ENCODE measurements around the gene CATSPERZ.
"Not testable (repeated sequence)": the region's sequence is repeated elsewhere in the genome, so short reads cannot be mapped to it uniquely, and the experiment has no call there.

The CATSPERZ gene

DNA sequence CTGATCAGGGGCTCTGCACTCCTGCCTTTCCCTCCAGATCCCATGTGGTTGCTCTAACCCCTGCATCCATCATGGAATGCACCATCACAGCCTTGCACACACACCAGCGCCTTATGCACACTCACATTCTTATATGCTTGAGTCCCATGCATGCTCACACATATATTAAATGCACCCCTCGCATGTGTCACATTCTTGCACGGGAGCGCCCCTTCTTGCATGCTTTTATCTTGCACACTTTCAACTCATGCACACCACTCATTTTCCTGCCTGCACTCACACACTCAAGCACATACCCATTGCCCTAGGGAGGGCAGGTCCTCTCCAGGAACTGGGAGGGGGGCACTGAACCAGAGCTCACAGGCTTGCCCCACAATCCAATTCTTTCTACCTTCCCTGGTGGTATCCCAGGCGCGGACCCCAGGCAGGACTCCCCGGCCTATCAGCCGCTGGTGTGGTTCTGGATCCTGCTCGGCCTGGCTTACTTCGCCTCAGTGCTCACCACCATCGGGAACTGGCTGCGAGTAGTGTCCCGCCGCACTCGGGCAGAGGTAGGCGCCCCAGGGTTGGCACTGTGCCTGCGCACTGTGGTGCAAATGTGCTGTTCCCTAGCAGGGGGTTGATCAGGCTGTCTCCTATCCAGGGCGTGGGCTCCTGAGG is 2.3 kb upstream of the CATSPERZ start:
- no peak for DNase-seq (ENCODE audit: extremely low read depth in 1 of 2, low read depth in 1 of 2)

DNA sequence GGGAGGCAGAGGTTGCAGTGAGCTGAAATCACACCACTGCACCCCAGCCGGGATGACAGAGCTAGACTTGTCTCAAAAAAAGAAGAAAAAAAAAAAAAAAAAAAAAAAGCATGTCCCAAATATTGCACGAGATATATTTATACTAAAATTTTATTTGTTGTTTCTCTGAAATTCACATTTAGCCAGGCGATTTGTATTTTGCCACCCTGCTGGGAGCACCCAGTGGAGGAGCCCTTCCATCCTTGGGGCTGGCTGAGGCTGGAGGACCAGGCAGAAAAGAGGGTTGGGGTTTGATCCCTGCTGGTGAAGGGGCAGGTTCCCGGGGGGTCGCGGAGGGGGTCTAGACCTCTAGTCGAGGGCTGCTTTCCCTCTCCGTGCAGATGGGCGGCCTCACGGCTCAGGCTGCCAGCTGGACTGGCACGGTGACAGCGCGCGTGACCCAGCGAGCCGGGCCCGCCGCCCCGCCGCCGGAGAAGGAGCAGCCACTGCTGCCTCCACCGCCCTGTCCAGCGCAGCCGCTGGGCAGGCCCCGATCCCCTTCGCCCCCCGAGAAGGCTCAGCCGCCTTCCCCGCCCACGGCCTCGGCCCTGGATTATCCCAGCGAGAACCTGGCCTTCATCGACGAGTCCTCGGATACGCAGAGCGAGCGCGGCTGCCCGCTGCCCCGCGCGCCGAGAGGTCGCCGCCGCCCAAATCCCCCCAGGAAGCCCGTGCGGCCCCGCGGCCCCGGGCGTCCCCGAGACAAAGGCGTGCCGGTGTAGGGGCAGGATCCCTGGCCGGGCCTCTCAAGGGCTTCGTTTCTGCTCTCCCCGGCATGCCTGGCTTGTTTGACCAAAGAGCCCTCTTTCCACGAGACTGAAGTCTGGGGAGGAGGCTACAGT is 952 bp upstream of the CATSPERZ start:
- no peak for DNase-seq (ENCODE audit: extremely low read depth in 1 of 2, low read depth in 1 of 2)

DNA sequence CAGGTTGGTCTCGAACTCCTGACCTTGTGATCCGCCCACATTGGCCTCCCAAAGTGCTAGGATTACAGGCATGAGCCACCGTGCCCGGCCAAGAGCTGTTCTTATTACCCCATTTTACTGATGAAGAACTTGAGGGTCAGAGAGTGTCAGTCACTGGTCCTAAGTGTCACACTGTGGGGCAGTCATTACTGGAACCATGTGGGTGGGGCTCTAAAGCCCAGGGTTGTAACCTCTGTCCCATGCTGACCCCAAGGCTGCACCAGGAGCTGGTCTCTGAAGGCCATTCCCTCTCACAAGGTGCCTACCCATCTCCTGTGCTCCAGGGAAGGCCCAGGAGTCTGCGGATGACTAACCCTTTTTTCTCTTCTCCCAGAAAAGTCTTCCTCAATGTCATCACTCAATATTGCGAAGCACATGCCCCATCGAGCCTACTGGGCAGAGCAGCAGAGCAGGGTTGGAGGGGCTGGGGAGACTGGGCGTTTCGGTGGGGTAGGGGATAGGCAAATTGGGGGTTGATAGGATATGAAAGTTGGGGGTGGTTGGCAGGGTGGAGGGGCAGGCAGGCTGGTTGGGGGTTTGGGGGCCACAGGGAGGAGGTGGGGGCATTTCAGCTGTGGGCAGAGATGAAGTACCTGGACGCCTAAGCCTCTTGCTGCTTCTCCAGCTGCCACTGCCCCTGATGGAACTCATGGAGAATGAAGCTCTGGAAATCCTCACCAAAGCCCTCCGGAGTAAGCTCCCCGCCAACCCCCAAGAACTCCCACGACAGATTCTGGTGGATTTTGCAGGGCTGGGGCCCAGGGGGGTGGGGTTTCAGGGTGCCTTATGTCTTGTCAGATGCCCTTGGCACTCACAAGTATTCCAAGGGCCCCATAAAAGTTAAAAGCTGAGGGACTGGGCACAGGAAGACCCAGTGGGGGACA is 3.2 kb downstream of the CATSPERZ start:
- no peak for DNase-seq (ENCODE audit: extremely low read depth in 1 of 2, low read depth in 1 of 2)

DNA sequence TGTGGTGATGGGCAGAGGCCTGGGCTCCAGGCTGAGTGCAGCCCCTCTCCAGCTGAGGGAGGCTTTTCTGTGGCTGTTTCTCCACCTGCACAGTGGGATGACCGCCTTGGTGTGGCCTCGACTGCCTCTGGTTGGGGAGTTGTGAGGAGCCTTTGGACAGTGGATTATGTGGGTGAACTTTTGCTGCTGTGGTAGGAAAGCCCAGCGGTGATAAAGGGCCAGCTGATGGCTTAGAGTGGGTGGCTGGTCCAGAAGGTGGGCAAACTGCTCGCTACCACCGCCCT is 3.8 kb downstream of the CATSPERZ start:
- no peak for DNase-seq (ENCODE audit: extremely low read depth in 1 of 2, low read depth in 1 of 2)

DNA sequence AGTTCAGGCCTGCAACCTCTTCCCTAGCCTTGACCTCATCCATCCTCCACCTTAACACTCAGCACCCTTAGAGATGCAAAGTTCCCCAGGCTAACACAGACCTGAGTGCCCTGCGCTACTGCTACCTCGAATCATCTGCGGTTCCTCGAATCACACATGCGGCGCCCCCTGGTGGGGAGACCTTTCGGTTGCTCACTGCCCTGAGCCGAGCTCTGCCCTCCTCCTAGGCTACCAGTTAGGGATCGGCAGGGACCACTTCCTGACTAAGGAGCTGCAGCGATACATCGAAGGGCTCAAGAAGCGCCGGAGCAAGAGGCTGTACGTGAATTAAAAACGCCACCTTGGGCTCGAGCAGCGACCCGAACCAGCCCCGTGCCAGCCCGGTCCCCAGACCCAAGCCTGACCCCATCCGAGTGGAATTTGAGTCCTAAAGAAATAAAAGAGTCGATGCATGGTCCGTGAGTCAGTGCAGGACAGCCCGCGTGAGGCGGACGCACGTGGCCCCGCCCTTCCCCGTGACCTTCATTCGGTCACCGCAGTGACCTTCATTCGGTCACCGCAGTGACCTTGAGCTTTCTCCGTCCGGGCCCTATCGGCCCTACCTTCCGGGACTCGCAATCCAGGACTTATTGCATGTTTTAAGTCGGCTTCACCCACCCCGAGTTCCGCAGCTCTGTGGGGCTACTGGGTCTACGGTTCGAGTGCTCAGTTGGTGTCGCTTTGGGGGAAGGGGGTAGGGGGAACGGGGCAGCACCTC is 4.3 kb downstream of the CATSPERZ start:
- peak; percentile 84 to 94 for DNase-seq (ENCODE audit: extremely low read depth in 1 of 2, low read depth in 1 of 2)

DNA sequence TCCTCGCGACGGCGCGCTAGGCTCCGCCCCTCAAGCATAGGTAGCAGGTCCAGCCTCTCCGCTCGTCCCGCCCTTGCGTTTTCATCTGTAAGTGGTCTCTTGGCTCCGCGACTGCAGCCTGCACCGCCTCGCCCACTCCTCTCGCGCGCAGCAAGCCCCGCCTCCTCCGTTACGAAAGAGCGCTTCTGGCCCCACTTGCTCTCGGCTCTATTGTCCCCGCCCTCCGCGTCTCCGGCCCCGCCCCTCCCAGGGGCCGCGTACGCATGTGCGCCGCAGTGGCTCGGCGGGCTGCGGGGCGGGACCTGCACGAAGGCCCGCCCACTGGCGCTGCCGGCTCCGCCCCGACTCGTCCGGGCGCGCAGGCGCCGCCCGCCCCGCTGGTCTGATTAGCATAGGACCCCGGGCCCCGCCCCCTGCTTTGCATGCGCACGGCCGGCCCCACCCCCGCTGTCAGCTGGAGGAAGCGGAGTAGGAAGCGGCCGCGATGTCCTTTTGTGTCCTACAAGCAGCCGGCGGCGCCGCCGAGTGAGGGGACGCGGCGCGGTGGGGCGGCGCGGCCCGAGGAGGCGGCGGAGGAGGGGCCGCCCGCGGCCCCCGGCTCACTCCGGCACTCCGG is 5.0 kb downstream of the CATSPERZ start, which contains the start of gene ESRRA:
TSS of gene ESRRA (plus strand) at position 450 of the 616 bp plus-strand sequence. CDS start 1,656 bp downstream, outside the sequence.
- peak; percentile 98 to 100 for DNase-seq (ENCODE audit: extremely low read depth in 1 of 2, low read depth in 1 of 2)

DNA sequence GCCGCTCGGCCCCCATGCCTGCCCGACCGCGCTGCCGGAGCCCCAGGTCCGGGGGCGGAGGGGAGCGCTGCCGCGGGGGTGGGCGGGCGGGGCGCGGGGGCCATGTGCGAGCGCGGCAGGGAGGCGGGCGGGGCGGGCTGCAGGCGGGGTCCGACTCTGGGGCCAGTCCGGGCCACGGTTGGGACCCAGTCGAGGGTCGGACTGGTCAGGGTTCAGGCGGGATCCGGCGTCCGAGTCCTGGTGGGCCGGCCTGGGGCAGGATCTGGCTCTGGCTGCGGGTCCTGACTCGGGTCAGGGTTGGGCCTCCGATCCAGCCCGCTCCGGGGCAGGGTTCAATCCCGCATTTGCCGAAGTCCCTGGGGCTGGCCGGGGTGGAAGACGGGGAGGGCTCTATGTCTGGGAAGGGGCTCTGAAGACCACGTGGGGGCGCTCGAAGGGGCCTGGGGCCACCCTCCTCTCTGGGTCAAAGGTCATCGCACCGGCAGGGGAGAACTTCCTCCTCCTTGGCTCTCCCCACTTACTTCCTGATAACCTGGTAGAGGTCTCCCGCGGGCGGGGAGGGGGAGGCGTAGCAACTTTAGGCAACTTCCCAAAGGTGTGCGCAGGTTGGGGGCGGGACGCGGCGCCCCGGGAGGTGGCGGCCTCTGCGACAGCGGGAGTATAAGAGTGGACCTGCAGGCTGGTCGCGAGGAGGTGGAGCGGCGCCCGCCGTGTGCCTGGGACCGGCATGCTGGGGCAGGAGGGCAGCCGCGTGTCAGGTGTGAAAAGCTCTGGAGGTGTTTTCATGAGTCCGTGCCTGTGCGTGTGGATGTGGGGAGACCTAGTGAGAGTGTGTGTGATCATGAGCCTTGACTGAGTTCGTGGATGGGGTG is 5.8 kb downstream of the CATSPERZ start:
- DNase-seq (ENCODE audit: extremely low read depth in 1 of 2, low read depth in 1 of 2), result peak in 1 of 2 donors; percentile 47

DNA sequence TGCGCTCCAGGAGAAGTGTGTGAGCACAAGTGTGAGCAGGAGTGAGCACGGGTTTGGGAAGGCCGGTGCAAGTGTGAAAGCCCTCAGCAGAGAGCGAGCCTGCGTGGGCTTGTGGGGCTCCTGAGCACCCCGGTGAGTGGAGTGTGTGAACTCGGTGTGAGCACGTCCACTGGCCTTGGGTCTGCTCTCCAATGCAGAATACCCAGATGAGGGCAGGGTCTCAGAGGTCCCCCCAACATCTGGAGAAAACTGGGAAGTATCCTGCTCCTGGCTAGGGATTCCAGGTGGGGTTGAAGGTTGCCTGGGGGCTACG is 6.4 kb downstream of the CATSPERZ start:
- no peak for DNase-seq (ENCODE audit: extremely low read depth in 1 of 2, low read depth in 1 of 2)

DNA sequence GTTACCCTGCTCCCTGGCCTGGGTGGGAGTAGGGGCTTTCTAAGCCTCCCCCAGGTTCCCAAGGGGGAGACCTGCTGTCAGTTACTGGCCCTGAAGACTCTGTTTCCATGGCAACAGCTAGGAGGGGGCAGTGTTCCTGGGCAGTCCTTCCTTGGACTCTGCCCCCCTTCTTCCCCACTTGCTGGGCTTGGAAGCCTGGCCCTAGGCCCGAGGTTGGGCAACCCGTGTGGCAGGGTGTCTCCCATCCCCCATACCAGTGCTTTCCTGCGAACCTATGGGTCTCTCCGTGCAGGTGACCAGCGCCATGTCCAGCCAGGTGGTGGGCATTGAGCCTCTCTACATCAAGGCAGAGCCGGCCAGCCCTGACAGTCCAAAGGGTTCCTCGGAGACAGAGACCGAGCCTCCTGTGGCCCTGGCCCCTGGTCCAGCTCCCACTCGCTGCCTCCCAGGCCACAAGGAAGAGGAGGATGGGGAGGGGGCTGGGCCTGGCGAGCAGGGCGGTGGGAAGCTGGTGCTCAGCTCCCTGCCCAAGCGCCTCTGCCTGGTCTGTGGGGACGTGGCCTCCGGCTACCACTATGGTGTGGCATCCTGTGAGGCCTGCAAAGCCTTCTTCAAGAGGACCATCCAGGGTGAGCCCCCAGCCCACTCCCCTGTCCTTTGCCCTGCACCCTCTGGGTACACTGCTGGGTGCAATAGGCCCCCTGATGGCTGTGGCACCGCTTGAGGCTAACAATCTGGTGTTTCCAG is 6.9 kb downstream of the CATSPERZ start:
- no peak for DNase-seq (ENCODE audit: extremely low read depth in 1 of 2, low read depth in 1 of 2)

DNA sequence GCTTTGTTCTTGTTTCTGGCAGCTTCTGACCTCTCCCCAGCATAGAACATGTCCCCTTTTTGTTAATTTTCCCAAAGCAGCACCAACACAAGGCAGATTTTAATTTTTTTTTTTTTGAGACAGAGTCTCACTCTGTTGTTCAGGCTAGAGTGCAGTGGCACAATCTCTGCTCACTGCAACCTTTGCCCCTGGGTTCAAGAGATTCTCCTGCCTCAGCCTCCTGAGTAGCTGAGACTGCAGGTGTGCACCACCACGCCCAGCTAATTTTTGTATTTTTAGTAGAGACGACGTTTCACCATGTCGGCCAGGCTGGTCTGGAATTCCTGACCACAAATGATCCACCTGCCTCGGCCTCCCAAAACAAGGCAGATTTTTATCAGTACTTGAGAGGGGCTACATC is 7.6 kb downstream of the CATSPERZ start:
- not testable (repeated sequence) for DNase-seq (ENCODE audit: extremely low read depth in 1 of 2, low read depth in 1 of 2)

DNA sequence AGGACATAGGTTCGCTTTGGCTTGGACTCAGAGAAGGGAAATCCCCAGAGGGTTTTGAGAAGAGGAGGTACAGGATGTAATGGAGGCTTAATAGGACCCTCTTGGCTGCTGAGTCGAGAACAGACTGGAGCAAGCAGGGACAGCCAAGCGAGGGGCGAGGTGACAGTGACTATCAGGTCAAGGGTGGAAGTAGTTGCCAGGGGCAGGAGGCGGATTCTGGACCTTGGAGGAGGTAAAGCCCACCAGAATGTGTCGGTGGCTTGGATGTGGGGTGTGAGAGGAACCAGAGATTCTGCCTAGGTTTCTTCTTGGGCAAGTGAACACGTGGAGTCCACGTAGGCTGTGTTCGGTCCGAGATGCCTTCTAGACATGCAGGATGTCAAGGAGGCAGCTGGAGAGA is 12.8 kb downstream of the CATSPERZ start:
- no peak for DNase-seq (ENCODE audit: extremely low read depth in 1 of 2, low read depth in 1 of 2)

DNA sequence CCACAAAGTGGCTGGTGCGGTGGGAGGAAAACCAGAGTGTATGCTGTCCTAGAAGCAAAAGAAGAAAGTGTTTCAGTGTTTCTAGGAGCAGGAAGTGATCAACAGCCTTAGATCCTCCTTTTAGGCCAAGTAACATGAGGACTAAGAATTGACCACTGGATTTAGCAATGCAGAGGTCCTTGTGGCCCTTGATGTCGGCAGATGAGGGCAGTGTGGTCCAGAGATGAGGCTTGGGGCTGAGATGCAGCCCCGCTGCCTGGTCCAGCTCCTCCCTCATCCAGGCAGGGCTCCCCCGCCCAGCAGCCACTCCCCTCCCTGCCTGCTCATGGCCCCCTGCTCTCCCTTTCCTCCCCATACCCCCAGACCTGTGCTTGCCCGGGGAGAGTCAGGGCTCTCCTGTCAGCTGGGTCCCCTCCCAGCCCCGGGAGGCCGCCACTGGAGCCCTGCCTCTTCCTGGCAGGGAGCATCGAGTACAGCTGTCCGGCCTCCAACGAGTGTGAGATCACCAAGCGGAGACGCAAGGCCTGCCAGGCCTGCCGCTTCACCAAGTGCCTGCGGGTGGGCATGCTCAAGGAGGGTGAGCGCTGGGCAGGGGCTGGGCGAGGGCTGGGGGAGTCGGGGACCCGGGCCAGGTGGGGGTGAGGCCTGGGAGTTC is 13.5 kb downstream of the CATSPERZ start:
- DNase-seq (ENCODE audit: extremely low read depth in 1 of 2, low read depth in 1 of 2), result no peak

DNA sequence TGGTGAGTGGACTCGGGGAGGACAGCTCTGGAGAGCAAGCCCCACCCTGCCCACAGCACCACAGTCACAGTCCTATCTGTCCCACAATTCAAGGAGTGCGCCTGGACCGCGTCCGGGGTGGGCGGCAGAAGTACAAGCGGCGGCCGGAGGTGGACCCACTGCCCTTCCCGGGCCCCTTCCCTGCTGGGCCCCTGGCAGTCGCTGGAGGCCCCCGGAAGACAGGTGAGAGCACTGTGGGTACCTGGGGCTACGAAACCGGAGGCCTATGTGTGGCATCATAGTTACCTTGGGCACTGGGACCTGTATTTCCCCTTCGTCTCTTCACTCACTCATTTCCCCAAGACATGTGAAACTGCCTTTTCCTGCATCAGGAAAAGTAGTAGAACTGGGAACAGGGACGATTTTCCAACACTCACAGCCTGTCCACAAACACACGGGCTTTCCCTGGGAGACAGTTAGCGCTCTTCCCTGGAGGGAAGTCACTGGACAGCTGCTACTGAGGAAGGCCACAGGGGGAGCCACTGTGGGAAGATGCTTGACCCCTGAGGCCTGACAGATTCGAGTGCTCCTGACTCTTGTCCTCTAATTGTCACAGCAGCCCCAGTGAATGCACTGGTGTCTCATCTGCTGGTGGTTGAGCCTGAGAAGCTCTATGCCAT is 14.1 kb downstream of the CATSPERZ start:
- no peak for DNase-seq (ENCODE audit: extremely low read depth in 1 of 2, low read depth in 1 of 2)

DNA sequence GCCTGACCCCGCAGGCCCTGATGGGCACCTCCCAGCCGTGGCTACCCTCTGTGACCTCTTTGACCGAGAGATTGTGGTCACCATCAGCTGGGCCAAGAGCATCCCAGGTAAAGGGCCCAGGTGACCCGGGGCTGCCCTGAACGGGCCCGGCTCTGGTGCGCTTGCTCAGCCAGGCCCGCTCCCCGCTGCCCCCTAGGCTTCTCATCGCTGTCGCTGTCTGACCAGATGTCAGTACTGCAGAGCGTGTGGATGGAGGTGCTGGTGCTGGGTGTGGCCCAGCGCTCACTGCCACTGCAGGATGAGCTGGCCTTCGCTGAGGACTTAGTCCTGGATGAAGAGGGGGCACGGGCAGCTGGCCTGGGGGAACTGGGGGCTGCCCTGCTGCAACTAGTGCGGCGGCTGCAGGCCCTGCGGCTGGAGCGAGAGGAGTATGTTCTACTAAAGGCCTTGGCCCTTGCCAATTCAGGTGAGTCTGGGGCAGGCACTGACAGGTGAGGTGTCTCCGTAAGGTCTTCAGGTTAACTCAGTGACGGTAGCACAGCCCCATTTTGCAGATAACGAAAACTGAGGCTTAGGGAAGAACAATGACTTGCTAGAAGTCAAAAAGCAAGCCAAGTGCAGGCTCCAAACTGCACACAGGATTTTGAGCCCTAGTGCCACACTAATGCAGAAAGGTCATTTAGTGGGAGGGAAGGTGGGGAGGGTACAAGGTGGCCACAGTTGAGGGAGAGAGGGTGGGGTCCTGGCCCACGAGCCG is 14.8 kb downstream of the CATSPERZ start:
- DNase-seq (ENCODE audit: extremely low read depth in 1 of 2, low read depth in 1 of 2), result no peak

DNA sequence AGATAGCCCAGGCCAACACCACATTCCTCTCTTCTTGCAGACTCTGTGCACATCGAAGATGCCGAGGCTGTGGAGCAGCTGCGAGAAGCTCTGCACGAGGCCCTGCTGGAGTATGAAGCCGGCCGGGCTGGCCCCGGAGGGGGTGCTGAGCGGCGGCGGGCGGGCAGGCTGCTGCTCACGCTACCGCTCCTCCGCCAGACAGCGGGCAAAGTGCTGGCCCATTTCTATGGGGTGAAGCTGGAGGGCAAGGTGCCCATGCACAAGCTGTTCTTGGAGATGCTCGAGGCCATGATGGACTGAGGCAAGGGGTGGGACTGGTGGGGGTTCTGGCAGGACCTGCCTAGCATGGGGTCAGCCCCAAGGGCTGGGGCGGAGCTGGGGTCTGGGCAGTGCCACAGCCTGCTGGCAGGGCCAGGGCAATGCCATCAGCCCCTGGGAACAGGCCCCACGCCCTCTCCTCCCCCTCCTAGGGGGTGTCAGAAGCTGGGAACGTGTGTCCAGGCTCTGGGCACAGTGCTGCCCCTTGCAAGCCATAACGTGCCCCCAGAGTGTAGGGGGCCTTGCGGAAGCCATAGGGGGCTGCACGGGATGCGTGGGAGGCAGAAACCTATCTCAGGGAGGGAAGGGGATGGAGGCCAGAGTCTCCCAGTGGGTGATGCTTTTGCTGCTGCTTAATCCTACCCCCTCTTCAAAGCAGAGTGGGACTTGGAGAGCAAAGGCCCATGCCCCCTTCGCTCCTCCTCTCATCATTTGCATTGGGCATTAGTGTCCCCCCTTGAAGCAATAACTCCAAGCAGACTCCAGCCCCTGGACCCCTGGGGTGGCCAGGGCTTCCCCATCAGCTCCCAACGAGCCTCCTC is 15.7 kb downstream of the CATSPERZ start:
- not testable (repeated sequence) for DNase-seq (ENCODE audit: extremely low read depth in 1 of 2, low read depth in 1 of 2)

All from activated CD8-positive, alpha-beta memory T cell treated with anti-CD3 and anti-CD28 coated beads for 1 hour (primary cell).